Skeletal muscle cell (primary cell): Measurements from ENCODE around the gene POLDIP3.
"Not testable (repeated sequence)": the region's sequence is repeated elsewhere in the genome, so short reads cannot be mapped to it uniquely, and the experiment has no call there.

ENCODE experiments used
- DNase-seq: peaks from one replicate; pipeline ENCODE4 v3.0.0-alpha.2; 2010; ENCODE audit warnings: low read depth
- H3K4me3 ChIP-seq: 2 replicates; pipeline ENCODE4 v1.5.1; 2011; ENCODE audit warnings: low read depth, mild to moderate bottlenecking, control low read depth, low read length, moderate library complexity

Gene POLDIP3

GRCh38 chr22:42536166-42536565 lies 78.5 kb downstream of the POLDIP3 start:
- H3K4me3 ChIP-seq = no peak overlapping the region
- DNase-seq = no peak

GRCh38 chr22:42535082-42535731 lies 79.5 kb downstream of the POLDIP3 start:
- DNase-seq, H3K4me3 ChIP-seq: not testable (repeated sequence)
